ENCODE data around the gene MYO5B.
A peak's percentile ranks its signal among the peaks of the same experiment; 100 is the strongest.

MYO5B gene

GRCh38 chr18:50042611-50043010 is 152.3 kb downstream of the MYO5B start:
- H3K9me3 Mint-ChIP-seq = no peaks in the 10 kb centered on the region
- H3K27ac Mint-ChIP-seq = no peak overlapping the region
- ATAC-seq (replicated peaks) (no peak), DNase-seq (no peak)
- no peaks in the 10 kb centered on the region for H3K4me1 Mint-ChIP-seq
- no peak overlapping the region for H3K4me3 Mint-ChIP-seq
- peaks cover 11 to 14% of the 10 kb centered on the region in 2 donors for H3K27me3 Mint-ChIP-seq
- no peaks in the 10 kb centered on the region for H3K36me3 Mint-ChIP-seq

GRCh38 chr18:50039746-50040145 is 155.2 kb downstream of the MYO5B start:
- Mint-ChIP-seq H3K4me3 (no peak overlapping the region), H3K4me1 (no peaks in the 10 kb centered on the region), H3K27me3 (peaks cover 14 to 18% of the 10 kb centered on the region in 2 donors), H3K9me3 (no peaks in the 10 kb centered on the region), H3K27ac (no peak overlapping the region), H3K36me3 (no peaks in the 10 kb centered on the region)
- DNase-seq (no peak), ATAC-seq (replicated peaks) (no peak)

- Mint-ChIP-seq H3K4me3 (no peak overlapping the region), H3K36me3 (no peaks in the 10 kb centered on the region), H3K27ac (no peak overlapping the region), H3K27me3 (peaks cover 10 to 24% of the 10 kb centered on the region in 2 donors), H3K4me1 (no peaks in the 10 kb centered on the region), H3K9me3 (no peaks in the 10 kb centered on the region)
- no peak for ATAC-seq (replicated peaks)
- DNase-seq = no peak
These were observed 156.5 kb downstream of the MYO5B start for GRCh38 chr18:50038448-50038847.

GRCh38 chr18:50034029-50034428 is 160.9 kb downstream of the MYO5B start:
- no peaks in the 10 kb centered on the region for H3K36me3 Mint-ChIP-seq
- no peak overlapping the region for H3K4me3 Mint-ChIP-seq
- H3K4me1 Mint-ChIP-seq = no peaks in the 10 kb centered on the region
- H3K27ac Mint-ChIP-seq = no peak overlapping the region
- DNase-seq = no peak
- peaks cover 11 to 29% of the 10 kb centered on the region in 2 donors for H3K27me3 Mint-ChIP-seq
- H3K9me3 Mint-ChIP-seq = no peaks in the 10 kb centered on the region
- ATAC-seq (replicated peaks) = no peak

GRCh38 chr18:50033004-50033403 is 161.9 kb downstream of the MYO5B start:
- DNase-seq = no peak
- no peaks in the 10 kb centered on the region for H3K4me1 Mint-ChIP-seq
- H3K27ac Mint-ChIP-seq = no peak overlapping the region
- no peak for ATAC-seq (replicated peaks)
- H3K36me3 Mint-ChIP-seq = no peaks in the 10 kb centered on the region
- H3K4me3 Mint-ChIP-seq = no peak overlapping the region
- H3K9me3 Mint-ChIP-seq = no peaks in the 10 kb centered on the region
- H3K27me3 Mint-ChIP-seq = peaks cover 15 to 24% of the 10 kb centered on the region in 2 donors

- peaks cover 22 to 24% of the 10 kb centered on the region in 2 donors for H3K27me3 Mint-ChIP-seq
These were observed 164.8 kb downstream of the MYO5B start for GRCh38 chr18:50030146-50030545.

GRCh38 chr18:50027996-50028395 is 167.0 kb downstream of the MYO5B start:
- no peaks in the 10 kb centered on the region for H3K36me3 Mint-ChIP-seq
- no peaks in the 10 kb centered on the region for H3K4me1 Mint-ChIP-seq
- no peak overlapping the region for H3K4me3 Mint-ChIP-seq
- peaks cover 7 to 19% of the 10 kb centered on the region in 2 donors for H3K27me3 Mint-ChIP-seq
- peaks cover 0 to 5% of the 10 kb centered on the region in 2 donors for H3K9me3 Mint-ChIP-seq
- H3K27ac Mint-ChIP-seq = no peak overlapping the region
- ATAC-seq (replicated peaks) = no peak
- DNase-seq = no peak

More at GRCh38 chr18:50030146-50030545, 164.8 kb downstream of the MYO5B start:
- ATAC-seq (replicated peaks) (no peak), DNase-seq (no peak)
- peaks cover 0 to 4% of the 10 kb centered on the region in 2 donors for H3K9me3 Mint-ChIP-seq
- no peaks in the 10 kb centered on the region for H3K4me1 Mint-ChIP-seq
- no peak overlapping the region for H3K27ac Mint-ChIP-seq
- no peak overlapping the region for H3K4me3 Mint-ChIP-seq
- no peaks in the 10 kb centered on the region for H3K36me3 Mint-ChIP-seq

- Mint-ChIP-seq H3K36me3 (no peaks in the 10 kb centered on the region), H3K4me3 (no peak overlapping the region), H3K27me3 (peaks cover 23 to 33% of the 10 kb centered on the region in 2 donors), H3K9me3 (peaks cover 0 to 5% of the 10 kb centered on the region in 2 donors), H3K27ac (no peak overlapping the region), H3K4me1 (no peaks in the 10 kb centered on the region)
- no peak for DNase-seq
- ATAC-seq (replicated peaks) = no peak
These were observed 170.5 kb downstream of the MYO5B start for GRCh38 chr18:50024466-50024865.

- Mint-ChIP-seq H3K27ac (no peak overlapping the region), H3K4me1 (no peaks in the 10 kb centered on the region), H3K9me3 (peaks cover 0 to 5% of the 10 kb centered on the region in 2 donors), H3K27me3 (peaks cover 34% of the 10 kb centered on the region in 2 donors), H3K36me3 (no peaks in the 10 kb centered on the region), H3K4me3 (no peak overlapping the region)
- DNase-seq (no peak), ATAC-seq (replicated peaks) (no peak)
These were observed 172.0 kb downstream of the MYO5B start for GRCh38 chr18:50022985-50023384.

GRCh38 chr18:50014606-50015005 is 180.3 kb downstream of the MYO5B start:
- Mint-ChIP-seq H3K4me3 (no peak overlapping the region), H3K27me3 (peaks cover 22 to 26% of the 10 kb centered on the region in 2 donors), H3K27ac (no peak overlapping the region)

GRCh38 chr18:50013363-50014138 is 181.4 kb downstream of the MYO5B start:
- Mint-ChIP-seq H3K27ac (peak overlapping the region; percentile 84), H3K27me3 (peaks cover 18% of the 10 kb centered on the region in 2 donors), H3K4me3 (no peak overlapping the region), H3K4me1 (peaks cover 1 to 8% of the 10 kb centered on the region in 2 donors), H3K36me3 (no peaks in the 10 kb centered on the region), H3K9me3 (no peaks in the 10 kb centered on the region)
- ATAC-seq (replicated peaks) (no peak), DNase-seq (no peak)

More at GRCh38 chr18:50014606-50015005, 180.3 kb downstream of the MYO5B start:
- ATAC-seq (replicated peaks) (no peak), DNase-seq (no peak)
- no peaks in the 10 kb centered on the region for H3K36me3 Mint-ChIP-seq
- peaks cover 0 to 6% of the 10 kb centered on the region in 2 donors for H3K4me1 Mint-ChIP-seq
- no peaks in the 10 kb centered on the region for H3K9me3 Mint-ChIP-seq

- Mint-ChIP-seq H3K27ac (no peak overlapping the region), H3K27me3 (peaks cover 15 to 22% of the 10 kb centered on the region in 2 donors), H3K4me3 (no peak overlapping the region), H3K4me1 (peaks cover 1 to 8% of the 10 kb centered on the region in 2 donors), H3K36me3 (no peaks in the 10 kb centered on the region), H3K9me3 (no peaks in the 10 kb centered on the region)
- ATAC-seq (replicated peaks) (no peak), DNase-seq (no peak)
These were observed 183.0 kb downstream of the MYO5B start for GRCh38 chr18:50011813-50012435.

- H3K4me1 Mint-ChIP-seq = peaks cover 7 to 19% of the 10 kb centered on the region in 2 donors
- no peak overlapping the region for H3K4me3 Mint-ChIP-seq
- peaks cover 20 to 22% of the 10 kb centered on the region in 2 donors for H3K27me3 Mint-ChIP-seq
- no peaks in the 10 kb centered on the region for H3K36me3 Mint-ChIP-seq
- no peaks in the 10 kb centered on the region for H3K9me3 Mint-ChIP-seq
- ATAC-seq (replicated peaks) (peak; percentile 93 to 95), DNase-seq (peak; percentile 48)
- H3K27ac Mint-ChIP-seq = no peak overlapping the region
These were observed 185.1 kb downstream of the MYO5B start for GRCh38 chr18:50009773-50010335.

- peaks cover 12 to 29% of the 10 kb centered on the region in 2 donors for H3K4me1 Mint-ChIP-seq
- H3K27ac Mint-ChIP-seq = peak overlapping the region; percentile 10
- no peaks in the 10 kb centered on the region for H3K9me3 Mint-ChIP-seq
- peaks cover 22 to 25% of the 10 kb centered on the region in 2 donors for H3K27me3 Mint-ChIP-seq
- no peak overlapping the region for H3K4me3 Mint-ChIP-seq
- H3K36me3 Mint-ChIP-seq = no peaks in the 10 kb centered on the region
- DNase-seq (no peak), ATAC-seq (replicated peaks) (no peak)
These were observed 186.6 kb downstream of the MYO5B start for GRCh38 chr18:50008306-50008705.

Data from stimulated activated naive B cell treated with anti-CD40 and anti-IgM and Interleukin-4, amounts not matched to agents 10 μg/mL and 1 μg/mL and 100 μg/mL, for 72 hours (primary cell).